GM18870 (cell line): ENCODE data around the gene CHKA.

Source experiments
- ATAC-seq: cut with Tn5 transposase; IDR thresholded peaks from one replicate; pipeline ENCODE4 v1.9.1; 2021; ENCODE audit warnings: moderate library complexity; ENCODE audit not compliant: unreplicated experiment

The CHKA gene

DNA sequence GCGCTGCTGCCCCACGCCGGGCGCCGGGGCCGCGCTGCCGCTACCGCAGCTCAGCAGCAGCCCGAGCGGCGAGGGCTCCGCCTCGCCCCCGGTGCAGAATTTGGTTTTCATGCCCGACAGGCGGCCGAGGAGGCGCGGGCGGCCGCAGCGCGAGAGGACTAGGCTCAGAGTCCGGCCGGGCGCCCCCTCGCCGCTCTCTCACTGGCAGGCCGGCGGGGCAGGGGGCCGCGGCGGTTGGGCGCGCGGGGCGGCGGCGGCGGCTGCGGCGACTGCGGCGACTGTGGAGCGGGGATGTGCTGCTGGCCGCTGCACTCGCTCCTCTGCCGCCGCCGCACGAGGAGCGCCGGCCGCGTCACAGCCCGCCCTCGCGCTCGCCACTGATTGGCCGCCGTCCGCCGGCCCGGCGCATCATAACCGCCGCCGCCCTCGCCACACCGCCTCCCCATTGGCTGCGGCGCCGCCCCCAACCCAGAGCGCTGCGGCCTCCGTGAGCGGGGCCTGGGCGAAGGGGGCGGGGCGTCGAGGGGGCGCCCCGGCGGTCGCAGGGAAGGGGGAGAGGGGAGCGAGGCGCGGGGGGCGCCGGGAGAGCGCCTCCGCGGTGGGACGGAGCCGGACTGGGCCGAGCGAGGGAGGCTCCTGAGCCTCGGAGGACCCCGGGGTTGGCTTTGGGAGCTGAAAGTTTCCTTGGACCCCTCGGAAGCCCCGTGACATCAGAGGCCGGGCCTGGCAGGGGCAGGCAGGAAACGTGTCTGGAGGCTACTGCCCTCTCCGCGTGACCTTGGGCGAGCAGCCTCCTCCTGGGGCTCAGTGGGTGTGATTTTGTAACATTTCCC is at the start of gene CHKA:
TSS of gene CHKA (minus strand) at position 322 of the 833 bp plus-strand sequence. CDS start at position 111, 211 bp downstream.
- peak; percentile 40 for ATAC-seq

DNA sequence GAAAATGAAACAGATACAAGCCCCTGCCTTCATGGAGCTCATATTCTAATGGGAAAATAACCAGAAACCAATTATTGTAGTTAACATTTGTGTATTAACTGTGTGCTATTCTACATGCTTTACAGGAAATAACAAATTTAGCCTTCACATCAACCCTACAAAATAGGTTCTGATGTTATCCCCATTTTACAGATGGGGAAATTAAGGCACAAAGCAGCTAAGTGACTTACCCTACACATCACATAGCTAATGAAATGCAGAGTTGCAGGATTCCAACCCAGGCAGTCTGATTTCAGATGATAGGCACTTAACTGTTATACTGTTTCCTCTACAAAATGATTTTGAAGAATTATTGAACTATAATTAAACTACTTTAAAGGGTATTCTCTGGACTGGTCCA is 48.3 kb upstream of the CHKA start:
- no peak for ATAC-seq

- no peak for ATAC-seq
These were observed 47.5 kb upstream of the CHKA start for GRCh38 chr11:68168694-68169093.

DNA sequence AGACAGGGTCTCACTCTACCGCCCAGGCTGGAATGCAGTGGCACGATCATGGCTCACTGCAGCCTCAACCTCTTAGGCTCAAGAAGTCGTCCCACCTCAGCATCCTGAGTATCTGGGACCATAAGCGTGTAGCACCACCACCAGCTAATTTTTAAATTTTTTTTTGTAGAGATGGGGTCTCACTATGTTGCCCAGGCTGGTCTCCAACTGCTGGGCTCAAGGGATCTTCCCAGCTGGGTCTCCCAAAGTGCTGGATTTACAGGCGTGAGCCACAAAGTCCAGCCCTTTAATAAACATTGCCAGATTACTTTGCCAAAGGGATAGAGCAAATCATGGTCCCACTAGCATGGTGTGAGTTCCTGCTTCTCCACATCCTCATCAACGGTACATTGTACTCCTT is 46.3 kb upstream of the CHKA start:
- no peak for ATAC-seq

- ATAC-seq: no peak
These were observed 45.8 kb upstream of the CHKA start for GRCh38 chr11:68166969-68167368.

DNA sequence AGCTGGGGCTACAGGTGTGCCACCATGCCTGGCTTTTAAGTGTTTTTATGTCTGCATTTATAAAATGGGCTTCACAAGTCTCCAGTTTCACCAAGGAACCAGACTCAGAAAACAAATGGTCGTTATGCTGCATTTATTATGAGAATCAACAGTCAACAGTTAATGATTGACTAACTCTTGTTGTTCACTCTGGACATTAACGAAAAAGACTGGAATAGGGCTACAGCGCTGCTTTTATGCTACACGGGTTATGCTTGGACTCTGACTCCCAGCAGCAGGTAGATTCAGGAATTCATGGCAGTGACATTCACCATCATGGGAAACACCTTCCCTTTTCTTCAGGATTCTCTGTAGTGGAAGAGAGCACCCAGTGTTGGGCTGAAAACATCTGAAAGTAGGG is 44.4 kb upstream of the CHKA start:
- ATAC-seq: no peak

GRCh38 chr11:68164437-68164836 is 43.2 kb upstream of the CHKA start:
- no peak for ATAC-seq

DNA sequence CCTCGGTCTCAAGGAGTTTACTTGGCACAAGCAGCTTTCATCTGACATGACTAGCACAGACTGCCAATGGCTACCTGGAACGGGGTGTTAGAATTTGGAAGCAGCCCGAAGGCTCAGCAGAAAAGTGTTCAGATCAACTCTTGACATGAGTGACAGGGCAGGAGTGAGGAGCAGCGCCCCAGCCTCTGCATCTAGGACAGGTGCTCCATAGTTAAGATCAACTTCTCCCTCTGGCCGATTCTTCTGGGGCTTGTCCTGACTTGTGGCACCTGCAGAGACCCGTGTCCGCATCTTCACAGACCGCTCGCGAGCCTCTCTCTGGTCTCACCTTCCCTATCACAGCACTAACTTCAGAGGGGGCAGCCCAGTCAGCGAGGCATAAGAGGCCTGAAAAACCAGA is 42.5 kb upstream of the CHKA start:
- no peak for ATAC-seq

DNA sequence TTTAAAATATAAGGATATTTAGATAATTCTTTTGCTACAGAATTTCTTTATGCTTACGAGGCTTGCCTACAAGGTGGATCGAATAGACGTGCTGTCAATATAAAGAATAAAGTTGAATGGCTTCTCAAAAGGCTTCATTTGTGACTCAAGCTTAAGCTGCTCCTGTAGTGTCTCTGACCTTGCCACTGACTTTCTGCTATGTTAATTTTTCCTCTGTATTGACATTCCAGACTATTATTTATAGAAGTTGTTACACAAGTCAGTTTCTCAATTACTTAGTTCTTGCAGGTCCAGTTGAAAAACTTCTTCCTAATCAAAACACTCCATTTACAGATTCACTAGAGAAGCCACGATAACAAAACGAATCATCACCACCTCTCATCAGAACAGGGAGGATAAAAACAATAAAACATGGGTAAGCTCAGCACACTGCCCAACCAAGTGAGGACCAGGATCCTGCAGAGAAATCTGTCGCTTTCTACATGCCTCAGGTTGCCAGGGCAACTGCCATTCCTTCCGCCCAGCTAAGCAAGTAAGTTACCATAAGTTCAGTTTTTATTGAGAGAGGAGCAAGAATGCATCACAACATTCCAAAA is 39.0 kb upstream of the CHKA start:
- ATAC-seq: no peak

DNA sequence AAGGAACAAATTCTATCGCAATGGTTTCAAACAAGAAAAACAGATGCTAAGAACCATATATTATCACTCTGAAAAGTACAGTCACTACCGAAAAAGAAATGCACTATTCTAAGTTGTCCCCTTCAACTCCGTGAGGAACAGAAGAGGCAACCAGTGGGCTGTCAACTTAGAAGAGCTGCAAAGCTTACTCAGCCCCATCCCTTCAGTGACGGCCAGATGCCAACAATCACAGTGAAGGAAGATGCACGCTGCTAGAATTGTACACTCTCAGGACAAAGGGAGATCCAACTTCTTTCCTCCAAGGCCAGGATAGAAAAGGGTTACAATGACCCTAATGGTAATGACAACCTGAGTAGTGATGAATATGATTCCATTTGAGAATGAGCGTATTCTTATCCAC is 38.5 kb upstream of the CHKA start:
- ATAC-seq: no peak

- no peak for ATAC-seq
These were observed 38.0 kb upstream of the CHKA start for GRCh38 chr11:68159161-68159560.

DNA sequence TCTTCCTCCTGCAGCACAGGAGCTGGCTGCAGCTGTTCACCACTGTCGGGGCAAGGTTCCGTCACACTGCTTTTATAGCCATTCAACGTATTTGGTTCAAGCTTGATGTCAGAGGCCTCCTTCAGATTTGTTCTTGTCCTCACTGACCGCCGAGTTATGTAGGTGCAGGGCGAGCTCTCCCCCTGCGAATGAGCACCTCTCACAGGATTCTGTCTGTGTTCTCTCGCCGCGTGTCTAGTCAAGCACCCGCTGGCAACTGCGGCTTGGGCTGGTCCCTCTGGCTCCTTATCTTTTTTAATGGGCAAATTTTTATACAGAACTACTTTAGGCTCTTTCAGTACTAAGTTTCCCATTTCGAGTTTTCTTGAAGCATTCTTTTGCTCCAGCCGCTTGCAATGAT is 37.4 kb upstream of the CHKA start:
- no peak for ATAC-seq

- ATAC-seq: no peak
These were observed 32.6 kb upstream of the CHKA start for GRCh38 chr11:68153742-68154141.

- no peak for ATAC-seq
These were observed 28.8 kb upstream of the CHKA start for GRCh38 chr11:68150037-68150436.

GRCh38 chr11:68149417-68149816 is 28.2 kb upstream of the CHKA start:
- no peak for ATAC-seq

- ATAC-seq: no peak
These were observed 27.7 kb upstream of the CHKA start for GRCh38 chr11:68148879-68149278.

DNA sequence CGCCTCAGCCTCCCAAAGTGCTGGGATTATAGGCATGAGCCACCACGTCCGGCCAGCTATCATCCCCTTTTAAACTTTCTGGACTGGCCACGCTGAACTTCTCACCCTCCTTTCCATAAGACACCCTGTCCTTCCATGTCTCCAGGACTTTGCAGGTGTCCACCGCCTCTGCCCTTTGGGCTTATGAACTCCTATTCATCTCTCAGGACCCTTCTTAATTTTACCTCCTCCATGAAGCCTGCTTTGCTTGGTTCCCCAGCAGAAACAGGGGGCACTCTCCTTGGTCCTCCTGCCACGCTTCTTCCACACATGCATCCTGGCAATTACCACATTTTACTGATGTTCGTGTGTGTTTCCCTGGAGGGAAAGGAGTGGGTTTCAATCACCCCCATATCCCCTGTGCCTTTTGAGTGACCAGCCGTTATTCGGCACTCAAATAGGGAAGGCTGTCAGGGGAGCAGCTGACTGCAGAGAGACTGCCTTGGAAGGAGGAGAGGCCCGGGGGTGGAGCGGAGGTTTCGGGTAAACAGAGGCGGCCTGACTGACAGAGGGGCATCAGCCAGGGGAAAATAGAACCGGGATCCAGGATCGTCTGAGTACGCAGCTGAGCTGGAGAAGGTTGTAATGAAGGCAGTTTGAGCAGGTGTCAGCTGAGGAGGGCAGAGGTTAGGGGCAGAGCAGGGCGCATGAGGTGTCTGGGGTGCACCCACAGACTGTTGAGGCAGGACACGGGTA is 27.1 kb upstream of the CHKA start:
- no peak for ATAC-seq

- ATAC-seq: no peak
These were observed 25.7 kb upstream of the CHKA start for GRCh38 chr11:68146704-68147474.

DNA sequence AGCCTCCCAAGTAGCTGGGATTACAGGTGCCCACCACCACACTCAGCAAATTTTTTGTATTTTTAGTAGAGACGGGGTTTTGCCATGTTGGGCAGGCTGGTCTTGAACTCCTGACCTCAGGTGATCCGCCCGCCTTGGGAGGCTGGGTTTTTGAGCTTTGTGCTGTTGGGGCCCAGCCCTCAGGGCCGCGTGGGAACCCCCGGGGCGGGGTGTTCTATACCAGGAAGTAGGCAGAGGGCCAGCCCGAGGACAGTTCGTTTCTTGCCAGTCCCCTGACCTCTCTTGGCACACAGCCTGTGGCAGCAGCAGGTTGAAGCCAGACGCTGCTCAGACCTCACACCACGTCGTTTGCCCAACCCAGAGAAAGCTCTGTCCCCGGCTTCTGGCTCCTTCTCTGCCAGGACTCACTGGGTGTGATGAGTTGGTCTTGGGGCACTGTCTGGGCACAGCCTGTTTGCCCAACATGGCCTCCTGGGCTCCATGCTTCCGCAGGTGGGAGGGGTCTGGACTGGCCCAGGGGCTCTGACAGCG is 24.9 kb upstream of the CHKA start:
- ATAC-seq: no peak

DNA sequence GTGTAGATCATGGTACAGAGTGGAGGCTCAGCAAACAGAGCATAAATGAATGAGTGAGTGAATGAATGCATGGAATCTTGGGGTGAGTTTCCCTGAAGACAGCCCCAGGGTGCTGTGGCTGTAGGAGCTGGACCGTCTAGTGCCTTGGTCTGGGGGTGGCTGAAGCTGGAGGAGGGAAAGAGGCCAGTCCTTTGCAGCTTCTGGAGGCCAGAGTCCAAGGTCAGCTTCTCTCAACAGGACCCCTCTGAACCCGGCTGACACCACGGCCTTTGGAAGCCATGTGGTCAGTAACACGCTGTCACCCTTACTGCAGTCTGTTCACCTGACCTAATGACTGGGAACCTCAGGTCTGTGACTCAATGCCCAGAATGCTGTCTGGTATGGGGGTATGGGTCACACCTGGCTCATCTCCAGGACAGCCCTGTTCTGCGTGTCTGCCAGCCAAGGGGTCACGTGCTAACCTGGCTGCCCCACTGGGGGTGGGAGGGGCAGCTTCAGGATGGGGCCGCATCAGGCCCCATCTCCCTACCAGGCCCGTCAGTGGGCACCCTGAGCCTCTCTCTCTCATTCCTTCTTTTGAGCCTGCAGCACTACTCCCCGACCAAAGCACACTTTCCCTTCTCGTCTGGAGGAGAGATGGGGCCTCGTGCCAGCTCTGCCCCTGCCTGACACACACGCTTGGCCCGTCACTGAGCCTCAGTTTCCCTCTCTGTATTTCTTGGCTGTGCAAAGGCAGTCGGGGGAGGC is 24.1 kb upstream of the CHKA start:
- ATAC-seq: no peak
